CD4-positive, alpha-beta T cell treated with Interleukin-12 subunit alpha and Interleukin-12 subunit beta, for 1 hour (primary cell): Measurements from ENCODE around the gene PXMP4.
"Not testable (repeated sequence)": the region's sequence is repeated elsewhere in the genome, so short reads cannot be mapped to it uniquely, and the experiment has no call there.

Source experiments
- DNase-seq: peaks from one replicate; pipeline ENCODE4 v3.0.0-alpha.2; 2020

The PXMP4 gene

DNA sequence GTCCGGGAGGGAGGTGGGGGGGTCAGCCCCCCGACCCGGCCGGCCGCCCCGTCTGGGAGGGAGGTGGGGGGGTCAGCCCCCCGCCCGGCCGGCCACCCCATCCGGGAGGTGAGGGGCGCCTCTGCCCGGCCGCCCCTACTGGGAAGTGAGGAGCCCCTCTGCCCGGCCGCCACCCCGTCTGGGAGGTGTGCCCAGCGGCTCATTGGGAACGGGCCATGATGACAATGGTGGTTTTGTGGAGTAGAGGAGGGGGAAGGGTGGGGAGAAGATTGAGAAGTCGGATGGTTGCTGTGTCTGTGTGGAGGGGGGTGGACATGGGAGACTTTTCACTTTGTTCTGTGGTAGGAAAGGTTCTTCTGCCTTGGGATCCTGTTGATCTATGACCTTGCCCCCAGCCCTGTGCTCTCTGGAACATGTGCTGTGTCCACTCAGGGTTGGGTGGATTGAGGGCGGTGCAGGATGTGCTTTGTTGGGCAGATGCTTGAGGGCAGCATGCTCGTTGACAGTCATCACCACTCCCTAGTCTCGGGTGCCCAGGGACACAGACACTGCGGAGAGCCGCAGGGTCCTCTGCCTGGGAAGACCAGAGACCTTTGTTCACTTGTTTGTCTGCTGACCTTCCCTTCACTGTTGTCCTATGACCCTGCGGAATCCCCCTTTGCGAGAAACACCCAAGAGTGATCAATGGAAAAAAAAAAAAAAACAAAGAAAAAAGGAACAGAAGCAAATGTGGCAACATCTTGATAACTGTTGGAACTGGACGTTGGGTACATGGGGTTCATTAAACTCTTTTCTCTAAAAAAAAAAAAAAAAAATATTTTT, 18.3 kb downstream of the PXMP4 start:
- no peak for DNase-seq

DNA sequence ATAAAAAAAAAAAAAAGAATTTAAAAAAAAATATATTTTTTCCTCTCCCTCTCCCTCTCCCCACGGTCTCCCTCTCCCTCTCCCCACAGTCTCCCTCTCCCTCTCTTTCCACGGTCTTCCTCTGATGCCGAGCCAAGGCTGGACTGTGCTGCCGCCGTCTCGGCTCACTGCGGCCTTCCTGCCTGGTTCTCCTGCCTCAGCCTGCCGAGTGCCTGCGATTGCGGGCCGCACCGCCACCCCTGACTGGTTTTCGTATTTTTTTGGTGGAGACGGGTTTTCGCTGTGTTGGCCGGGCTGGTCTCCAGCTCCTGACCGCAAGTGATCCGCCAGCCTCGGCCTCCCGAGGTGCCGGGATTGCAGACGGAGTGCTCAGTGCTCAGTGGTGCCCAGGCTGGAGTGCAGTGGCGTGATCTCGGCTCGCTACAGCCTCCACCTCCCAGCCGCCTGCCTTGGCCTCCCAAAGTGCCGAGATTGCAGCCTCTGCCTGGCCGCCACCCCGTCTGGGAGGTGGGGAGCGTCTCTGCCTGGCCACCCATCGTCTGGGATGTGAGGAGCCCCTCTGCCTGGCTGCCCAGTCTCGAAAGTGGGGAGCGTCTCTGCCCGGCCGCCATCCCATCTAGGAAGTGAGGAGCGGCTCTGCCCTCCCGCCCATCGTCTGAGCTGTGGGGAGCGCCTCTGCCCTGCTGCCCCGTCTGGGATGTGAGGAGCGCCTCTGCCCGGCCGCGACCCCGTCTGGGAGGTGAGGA, 19.2 kb downstream of the PXMP4 start:
- DNase-seq = not testable (repeated sequence)

DNA sequence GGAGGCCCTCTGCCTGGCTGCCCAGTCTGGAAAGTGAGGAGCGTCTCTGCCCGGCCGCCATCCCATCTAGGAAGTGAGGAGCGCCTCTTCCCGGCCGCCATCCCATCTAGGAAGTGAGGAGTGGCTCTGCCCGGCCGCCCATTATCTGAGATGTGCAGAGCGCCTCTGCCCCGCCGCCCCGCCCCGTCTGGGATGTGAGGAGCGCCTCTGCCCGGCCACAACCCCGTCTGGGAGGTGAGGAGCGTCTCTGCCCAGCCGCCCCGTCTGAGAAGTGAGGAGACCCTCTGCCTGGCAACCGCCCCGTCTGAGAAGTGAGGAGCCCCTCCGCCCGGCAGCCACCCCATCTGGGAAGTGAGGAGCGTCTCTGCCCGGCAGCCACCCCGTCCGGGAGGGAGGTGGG, 21.1 kb downstream of the PXMP4 start:
- not testable (repeated sequence) for DNase-seq

DNA sequence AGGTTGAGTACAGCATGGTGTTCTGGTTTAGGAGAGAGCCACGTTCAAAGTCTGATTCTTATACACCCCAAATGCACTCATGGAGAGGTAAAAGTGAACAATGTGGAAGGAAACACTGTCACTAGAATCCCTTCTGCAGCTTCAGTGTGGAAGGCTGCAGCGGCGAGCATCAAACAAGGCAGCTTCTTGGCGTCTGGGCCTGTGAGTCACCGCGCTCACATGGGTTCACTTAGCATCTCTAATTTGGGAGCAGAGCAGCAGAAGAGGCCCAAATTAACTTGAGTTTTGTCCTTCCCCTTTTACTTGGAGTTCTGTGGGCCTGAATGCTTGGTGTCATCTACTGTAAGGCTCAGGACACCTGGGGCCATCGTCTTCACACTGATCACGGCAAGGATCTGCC, 23.0 kb downstream of the PXMP4 start:
- DNase-seq = no peak

DNA sequence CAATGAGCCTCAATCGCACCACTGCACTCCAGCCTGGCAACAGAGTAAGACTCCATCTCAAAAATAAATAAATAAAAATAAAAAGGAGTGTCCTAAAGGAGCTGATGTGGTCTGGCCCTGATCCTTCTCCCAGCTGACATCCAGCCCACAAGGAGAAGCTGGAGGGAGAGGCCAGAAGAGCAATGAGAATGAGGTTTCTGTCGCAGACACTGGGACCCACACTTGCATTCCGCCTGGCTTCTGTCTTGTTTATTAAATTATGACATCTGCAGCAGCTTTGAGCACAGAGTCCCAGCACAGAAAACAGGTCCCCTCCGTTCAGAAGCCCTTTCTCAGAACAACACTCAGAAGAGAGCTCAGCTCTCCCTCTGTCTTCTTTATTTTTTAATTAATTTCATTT, 23.7 kb downstream of the PXMP4 start:
- no peak for DNase-seq

DNA sequence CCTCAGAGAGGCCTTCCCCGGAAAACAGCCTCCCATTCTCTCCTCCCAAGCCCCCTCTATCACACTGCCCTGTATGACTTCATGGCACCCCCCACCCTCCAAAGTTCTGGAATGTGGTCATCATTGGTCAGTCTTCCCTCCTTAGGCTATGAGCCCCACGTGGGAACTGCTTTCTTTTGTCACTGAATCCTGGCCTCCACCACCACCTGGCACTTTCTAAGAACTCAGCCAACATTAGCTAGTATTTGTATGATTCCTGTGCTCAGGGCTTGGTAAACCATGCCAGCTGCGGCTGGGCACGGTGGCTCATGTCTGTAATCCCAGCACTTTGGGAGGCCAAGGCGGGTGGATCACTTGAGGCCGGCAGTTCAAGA, 25.5 kb downstream of the PXMP4 start:
- DNase-seq = no peak

DNA sequence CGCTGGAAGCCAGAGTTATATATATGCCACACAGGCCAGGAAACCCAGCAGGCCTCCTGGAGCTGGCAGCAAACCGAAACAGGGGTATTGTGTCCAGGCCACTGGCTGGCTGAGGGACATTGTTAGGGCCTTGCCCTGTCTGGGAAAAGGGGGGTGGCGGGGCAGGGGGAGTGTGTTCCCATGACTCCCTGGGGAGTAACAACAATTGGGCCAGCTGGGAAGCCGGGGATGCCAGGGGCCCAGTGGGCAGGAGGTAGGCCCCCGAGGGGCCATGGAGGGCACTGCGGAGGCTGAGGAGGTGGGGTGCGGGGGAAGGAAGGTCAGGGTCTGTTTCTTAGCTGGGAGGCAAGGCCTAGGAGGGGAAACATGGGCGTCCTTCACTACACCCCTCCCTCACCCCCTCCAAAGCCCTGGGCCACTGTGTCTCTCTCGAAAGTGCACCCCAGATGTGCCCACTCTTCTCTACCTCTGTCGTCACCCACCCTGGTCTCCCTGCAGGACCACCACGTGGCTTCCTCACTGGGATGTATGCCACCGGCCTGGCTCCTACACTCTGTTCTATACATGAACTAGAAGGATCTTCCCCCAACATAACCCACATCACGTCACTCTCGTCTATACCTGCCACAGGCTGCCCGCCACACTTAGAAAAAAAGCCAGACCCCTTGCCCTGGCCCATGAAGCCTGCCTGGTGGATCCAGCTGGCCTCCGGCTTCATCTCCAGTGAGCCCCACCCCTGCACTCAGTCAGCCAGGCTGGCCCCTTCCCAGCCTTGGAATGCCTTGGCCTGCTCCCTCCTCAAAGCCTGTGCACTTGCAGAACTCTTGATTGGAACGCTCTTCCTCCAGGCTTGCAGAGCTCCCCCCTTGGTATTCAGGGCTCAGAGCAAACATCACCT, 26.1 kb downstream of the PXMP4 start:
- DNase-seq = no peak

DNA sequence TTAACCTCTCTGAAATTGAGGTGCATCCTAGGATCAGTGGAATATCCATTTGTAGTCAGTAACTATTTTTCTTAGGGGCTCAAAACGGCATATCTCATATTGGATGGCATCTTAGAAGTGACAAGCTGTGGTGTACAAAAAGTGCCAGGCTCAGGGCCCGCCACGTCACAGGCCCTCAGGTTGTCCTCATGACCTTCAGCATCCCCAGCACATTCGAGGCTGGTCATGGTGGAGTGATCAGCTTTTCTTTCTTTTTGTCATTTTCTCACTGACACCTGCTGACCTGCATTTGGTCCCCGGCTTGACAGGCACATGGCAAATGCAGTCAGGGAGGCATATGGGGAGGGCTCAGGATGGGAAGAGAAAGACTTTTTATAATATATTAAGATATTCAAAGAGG, 26.8 kb downstream of the PXMP4 start:
- DNase-seq = no peak

DNA sequence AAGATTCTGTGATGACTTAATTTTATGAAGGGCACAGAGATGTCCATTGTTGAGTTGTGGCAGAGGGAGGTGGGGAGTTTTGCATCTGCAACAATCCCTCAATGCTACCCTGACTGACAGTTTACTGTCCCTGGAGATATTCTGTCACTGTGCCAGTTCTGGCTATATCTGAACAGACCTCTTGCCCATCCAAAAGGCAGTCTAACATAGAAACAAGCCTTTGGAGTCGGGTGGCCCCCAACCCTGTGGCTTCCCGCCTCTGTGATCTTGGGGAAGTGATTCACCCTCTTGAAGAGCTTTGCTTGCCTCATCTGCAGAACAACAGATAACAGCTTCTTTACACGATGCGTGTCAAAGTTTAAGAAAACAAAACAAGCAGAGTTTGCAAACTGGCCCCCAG, 30.1 kb downstream of the PXMP4 start:
- peak; percentile 57 for DNase-seq

DNA sequence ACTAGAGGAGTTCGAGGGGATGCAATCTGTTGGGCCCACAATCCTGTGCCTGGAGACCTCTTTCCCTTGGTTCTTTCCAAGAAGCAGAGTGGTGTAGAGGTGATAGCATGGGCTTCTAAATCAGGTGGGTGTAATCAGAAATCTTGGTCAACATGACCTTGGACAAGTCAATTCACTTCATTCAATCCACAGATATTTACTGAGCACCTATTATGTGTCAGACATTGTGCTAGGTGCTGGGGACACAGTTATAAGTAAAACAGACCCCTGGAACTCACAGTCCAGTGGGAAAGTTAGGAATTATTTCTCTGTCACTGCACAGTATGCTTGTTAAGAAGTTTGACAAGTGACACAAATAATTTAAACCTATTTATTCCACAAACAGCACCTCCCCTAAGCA, 30.6 kb downstream of the PXMP4 start:
- DNase-seq = no peak

DNA sequence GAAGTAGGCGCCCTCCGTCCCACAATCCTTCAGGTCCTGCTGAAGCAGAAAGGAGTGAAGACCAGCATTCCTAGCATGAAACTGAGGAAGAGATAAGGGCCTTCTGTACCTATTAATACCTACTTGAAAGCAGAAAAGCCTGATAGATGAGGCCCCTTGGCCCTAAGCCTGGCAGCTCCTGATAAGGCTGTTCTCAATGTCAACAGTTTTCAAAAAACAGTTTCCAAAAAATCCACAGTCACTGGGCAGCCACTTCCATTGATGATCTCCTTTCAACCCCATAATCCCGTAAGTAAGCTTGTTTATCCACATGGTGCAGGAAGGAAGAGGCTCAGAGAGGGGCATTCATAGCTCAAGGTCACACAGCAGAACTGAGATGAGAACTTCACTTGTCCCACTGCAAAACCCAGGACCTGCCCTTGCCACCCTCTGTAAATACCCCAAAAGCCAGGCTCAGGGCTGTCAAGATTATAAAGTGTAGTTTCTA, 31.1 kb downstream of the PXMP4 start:
- no peak for DNase-seq

DNA sequence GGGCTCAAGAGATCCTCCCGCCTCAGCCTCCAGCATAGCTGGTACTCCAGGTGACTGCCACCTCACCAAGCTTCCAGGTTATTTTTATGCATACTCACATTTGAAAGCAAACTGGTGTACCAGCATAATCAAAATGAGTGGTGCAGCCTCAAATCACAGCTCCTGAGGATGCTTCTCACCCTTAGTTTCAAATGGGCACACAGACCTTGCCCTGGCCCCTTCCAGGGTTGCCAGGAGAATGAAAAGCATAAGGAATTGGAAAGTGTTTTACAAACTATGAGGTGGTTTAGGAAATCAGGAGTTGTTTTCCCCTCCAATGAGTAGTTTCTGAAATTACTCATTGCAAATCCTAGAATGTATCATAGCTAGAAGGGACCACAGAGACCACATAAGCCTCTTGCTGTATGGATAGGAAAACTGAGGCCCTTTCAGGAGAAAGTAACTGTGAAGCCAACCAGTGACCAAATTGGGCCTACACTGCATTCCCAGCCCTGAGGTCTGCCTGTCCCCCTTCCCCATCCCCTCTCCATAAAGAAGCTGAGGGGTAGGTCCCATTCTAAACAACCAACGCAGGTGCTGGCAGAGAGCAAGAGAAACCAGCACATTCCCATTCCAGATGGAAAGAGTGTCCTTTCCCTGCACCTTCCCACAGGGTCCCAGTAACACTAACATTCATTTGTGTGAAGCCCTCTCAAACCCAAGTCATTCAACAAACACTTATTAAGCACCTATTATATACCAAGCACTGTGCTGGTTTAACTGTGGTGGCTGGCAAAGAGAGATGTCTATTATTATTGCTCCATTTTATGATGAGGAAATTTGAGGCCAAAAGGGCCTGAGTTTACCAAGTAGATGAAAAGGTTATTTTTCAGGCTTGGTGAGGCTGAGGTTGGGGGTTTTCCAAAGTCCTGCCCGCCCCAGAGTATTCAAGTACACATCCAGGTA, 31.8 kb downstream of the PXMP4 start:
- DNase-seq = no peak

DNA sequence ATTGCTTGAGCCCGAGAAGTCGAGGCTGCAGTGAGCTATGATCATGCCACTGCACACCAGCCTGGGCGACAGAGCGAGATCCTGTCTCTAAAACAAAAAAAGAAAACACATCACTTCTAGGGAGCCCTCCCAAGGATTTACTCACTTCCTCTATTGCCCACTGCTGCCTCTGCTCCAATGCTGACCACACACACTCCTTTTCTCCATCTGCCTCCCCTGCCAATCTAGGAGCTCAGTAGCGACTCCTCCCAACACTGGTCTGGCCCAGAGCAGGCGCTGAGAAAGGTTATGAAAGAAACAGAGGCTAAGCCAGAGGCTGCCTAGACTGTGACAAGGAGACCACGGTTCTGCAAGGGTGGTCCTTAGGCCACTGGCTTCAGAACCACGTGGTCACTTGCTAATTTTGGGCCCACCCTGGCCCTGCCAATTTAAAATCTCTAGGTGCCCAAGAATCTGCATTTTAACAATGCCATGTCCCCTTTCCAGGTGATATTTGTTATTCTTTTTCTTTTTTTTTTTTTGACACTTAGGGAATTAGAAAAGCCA, 32.7 kb downstream of the PXMP4 start:
- no peak for DNase-seq

DNA sequence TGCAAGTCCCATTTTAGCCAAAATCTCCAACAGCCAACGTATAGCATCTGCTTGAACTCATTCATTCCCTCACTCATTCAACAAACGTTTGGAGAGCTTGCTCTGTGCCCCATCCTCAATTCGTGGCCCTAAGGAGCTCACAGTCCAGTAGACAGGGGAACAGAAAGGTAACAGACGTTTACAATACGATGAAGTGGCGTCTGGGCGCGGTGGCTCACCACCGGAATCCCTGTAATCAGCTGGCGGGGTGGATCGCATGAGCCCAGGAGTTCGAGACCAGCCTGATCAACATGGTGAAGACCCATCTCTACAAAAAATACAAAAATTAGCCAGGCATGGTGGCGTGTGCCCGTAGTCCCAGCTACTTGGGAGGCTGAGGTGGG, 33.1 kb downstream of the PXMP4 start:
- no peak for DNase-seq

DNA sequence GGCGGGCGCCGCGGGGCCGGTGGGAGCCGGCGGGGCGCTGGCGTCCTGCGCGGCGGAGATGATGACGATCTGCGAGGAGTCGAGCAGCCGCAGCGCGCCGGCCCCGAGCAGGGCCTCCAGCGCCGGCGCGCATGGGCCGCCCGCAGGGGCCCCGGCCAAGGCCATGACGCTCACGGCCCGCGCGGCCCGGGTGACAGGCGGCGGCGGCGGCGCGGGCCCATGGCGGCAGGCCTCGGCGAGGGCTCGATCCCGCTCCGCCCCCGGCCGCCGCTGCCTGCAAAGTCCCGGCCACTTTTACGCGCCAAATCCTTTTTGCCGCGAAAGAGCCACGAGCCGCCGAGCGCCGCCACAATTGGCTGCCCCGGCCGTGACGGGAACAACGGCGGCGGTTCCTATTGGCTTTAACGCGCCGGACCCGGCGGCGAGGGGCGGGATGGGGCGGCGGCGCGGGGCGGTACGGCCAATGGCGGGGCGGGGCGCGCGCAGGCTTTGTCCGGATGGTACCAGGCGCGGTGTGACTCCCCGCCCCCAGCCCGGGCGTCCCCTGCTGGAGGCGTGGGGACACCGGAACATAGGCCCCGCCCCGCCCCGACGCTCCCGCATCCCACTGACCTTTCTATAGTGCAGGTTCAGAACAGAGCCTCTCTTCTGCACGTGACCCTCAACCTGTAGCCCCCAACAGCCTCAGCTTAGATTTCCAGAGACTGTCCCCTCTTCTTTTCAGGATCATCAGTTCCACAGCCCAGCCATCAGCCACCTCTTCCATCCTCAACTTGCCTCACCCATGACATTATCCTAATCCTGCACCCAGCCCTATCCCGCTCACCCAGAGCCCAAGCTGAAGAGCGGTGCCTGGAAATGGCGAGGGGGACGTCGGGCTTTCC, 33.8 kb downstream of the PXMP4 start, which contains the start of gene E2F1:
Gene E2F1 (minus strand): TSS at position 286 of the 884 bp plus-strand sequence. CDS start 121 bp downstream, at position 165.
- peak; percentile 96 for DNase-seq

DNA sequence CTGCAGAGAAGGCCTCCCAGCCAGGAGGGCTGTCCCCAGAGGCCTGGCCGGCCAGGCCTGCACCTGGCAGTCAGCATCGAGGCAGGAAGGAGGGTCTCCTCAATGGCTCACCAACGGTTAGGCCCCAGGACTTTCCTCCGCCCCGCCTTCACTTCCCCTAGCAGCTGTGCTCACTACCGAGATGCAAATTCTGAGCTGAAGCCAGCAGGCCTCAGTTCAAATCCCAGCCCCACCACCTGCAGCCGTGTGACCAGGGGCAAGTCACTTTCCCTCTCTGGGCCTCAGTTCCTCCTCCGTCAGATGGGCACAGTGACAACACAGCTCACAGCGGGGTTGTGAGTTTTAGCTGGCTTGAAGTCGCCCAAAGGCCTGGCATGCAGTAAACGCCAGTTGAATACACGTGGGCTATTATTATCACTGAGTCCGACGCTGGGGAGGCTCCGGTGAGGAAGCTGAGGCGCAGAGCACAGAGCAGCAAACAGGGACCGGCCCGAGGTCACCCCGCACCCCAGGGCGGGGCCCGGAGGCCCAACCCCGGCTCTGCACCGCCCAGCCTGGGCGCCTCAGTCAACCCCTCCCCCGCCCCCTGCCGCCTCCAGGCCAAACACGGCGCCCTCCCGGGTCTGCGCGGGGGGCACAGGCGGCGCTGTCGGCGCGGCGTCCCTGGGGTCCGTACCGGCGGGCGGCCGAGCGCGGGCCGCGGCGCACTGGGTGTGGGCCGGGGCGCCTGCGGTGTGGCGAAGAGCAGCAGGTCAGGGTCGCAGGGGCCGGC, 34.6 kb downstream of the PXMP4 start:
- DNase-seq = peak; percentile 48

DNA sequence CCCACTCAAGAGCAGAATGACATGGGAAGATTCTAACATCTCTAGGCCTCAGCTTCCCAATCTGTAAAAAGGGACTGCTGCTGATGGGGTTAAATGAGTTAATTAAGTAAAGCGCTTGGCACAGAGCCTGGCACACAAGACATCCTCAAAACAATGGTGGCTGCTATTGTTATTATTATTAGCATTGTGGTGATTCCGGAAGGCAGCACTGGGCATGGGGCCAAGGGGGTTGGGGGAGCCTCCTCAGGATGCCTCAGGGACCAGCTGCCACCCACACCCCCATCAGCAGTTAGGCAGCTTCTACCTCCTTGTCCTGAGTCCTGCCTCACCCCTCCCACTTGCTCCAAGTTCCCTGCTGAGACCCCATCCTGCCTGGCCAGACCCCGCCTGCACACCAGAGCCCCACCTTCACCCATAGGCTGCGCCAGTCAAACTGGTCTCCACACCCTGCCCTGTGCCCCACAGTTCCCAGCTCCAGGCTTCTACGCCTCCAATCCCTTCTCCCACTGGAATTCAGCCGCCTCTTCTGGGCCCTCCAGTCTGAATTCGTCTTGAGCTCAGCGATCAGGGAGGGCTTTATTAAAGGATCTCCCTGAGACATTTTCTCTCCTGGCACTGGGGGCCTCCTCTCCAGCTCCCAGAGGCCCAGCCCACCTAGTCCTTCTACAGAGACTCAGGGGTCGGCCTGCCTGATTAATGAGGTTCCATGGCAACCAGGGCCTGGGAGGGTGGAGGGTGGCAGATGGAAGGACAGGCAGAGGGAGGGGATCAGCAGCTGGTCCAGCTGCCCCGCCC, 35.4 kb downstream of the PXMP4 start:
- DNase-seq = no peak

DNA sequence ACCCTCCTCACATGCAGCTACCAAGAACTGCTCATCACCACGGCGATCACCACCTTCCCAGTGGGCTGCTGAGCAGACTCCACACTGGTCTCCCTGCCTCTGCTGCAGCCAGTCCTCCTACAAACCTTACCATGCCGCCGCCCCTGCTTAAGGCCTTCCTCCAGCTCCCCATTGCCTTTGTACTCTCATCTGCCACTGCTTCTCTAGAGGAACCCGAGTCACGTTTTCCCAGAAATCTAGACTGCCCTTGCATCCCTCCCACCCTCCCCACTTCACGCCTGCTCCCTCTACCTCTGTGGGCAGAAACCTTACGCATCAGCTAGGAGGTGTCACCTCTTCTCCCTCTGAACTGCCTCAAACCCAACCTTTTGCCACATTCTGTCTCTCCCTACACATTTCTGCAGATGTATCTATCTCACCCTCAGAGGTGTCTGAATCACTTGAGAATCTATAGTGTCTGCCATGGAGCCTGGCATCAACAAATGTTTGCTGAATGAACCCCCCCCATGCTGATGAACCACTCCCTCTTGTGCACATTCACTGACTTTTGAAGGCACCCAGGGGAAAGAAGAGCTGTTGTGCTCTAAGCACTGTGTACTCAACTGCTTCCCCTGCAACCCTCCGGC, 38.3 kb downstream of the PXMP4 start:
- DNase-seq = no peak
